Activated CD4-positive, alpha-beta T cell treated with anti-CD3 and anti-CD28 coated beads, Interleukin-2, amount 10 ng/mL, durations not matched to agents 24 days and 14 days (primary cell): ENCODE results near the gene CD274. TPM values are rescaled to one million over a fixed set of nuclear protein-coding genes. Genes with fewer than 3 reads are reported as not detected.
"Not testable (repeated sequence)": the region's sequence is repeated elsewhere in the genome, so short reads cannot be mapped to it uniquely, and the experiment has no call there.

Experiments
- DNase-seq: peaks from one replicate; pipeline ENCODE4 v3.0.0; 2022
- H3K27ac Mint-ChIP-seq: one replicate; pipeline ENCODE4 v1.8.0; 2022; ENCODE audit warnings: mild to moderate bottlenecking, mixed read lengths
- H3K27me3 Mint-ChIP-seq: one replicate; pipeline ENCODE4 v1.8.0; 2022; ENCODE audit warnings: mixed read lengths
- H3K36me3 Mint-ChIP-seq: one replicate; pipeline ENCODE4 v1.8.0; 2022; ENCODE audit warnings: low read depth, mild to moderate bottlenecking, mixed read lengths
- H3K4me1 Mint-ChIP-seq: one replicate; pipeline ENCODE4 v1.8.0; 2021; ENCODE audit warnings: mixed read lengths
- H3K4me3 Mint-ChIP-seq: one replicate; pipeline ENCODE4 v1.8.0; 2022; ENCODE audit warnings: mild to moderate bottlenecking, moderate library complexity, mixed read lengths
- H3K9me3 Mint-ChIP-seq: one replicate; pipeline ENCODE4 v1.8.0; 2021; ENCODE audit warnings: mixed read lengths
- intact Hi-C: fragments of 100-400 bp; cut with micrococcal nuclease; formaldehyde crosslinking; loops from one replicate; pipeline ENCODE4 v1.15.1; 2023
- total RNA-seq: library from RNA; stranded (reverse); gene quantifications from 2 replicates; pipeline ENCODE4 v1.2.3, GENCODE V29; 2022

Gene CD274
- total RNA-seq, 1 donor from 2014 or later: 57.6 TPM

GRCh38 chr9:5430912-5431311 lies 19.4 kb upstream of the CD274 start:
- Mint-ChIP-seq H3K4me1 (peaks cover 14% of the 10 kb centered on the region), H3K36me3 (peaks cover 50% of the 10 kb centered on the region), H3K27ac (no peak overlapping the region), H3K4me3 (no peak overlapping the region), H3K9me3 (peaks cover 6% of the 10 kb centered on the region), H3K27me3 (no peaks in the 10 kb centered on the region)
- intact Hi-C loops: loop anchor here (10.0 kb wide), 1 partner anchor 356 kb away; no protein-coding TSS in a partner anchor
- peak; percentile 46 for DNase-seq

DNA sequence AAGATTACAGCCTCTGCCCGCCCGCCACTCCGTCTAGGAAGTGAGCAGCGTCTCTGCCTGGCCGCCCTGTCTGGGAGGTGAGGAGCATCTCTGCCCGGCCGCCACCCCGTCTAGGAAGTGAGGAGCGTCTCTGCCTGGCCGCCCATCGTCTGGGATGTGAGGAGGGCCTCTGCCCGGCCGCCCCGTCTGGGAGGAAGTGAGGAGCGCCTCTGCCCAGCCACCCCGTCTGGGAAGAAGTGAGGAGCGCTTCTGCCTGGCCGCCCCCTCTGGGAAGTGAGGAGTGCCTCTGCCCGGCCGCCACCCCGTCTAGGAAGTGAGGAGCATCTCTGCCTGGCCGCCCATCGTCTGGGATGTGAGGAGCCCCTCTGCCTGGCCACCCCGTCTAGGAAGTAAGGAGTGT lies 17.5 kb upstream of the CD274 start:
- H3K9me3 Mint-ChIP-seq, H3K4me3 Mint-ChIP-seq, H3K27ac Mint-ChIP-seq, H3K27me3 Mint-ChIP-seq: not testable (repeated sequence)
- H3K4me1 Mint-ChIP-seq: peaks cover 27% of the 10 kb centered on the region
- peak; percentile 50 for DNase-seq
- intact Hi-C loops: loop anchor here (10.0 kb wide), 1 partner anchor 358 kb away; no protein-coding TSS in a partner anchor
- peaks cover 62% of the 10 kb centered on the region for H3K36me3 Mint-ChIP-seq

GRCh38 chr9:5433328-5433727 lies 17.0 kb upstream of the CD274 start:
- peak overlapping the region; percentile 41 for H3K27ac Mint-ChIP-seq
- DNase-seq, H3K27me3 Mint-ChIP-seq, H3K4me3 Mint-ChIP-seq, H3K9me3 Mint-ChIP-seq: not testable (repeated sequence)
- H3K36me3 Mint-ChIP-seq: peaks cover 61% of the 10 kb centered on the region
- intact Hi-C loops: loop anchor here (10.0 kb wide), 1 partner anchor 359 kb away; no protein-coding TSS in a partner anchor
- H3K4me1 Mint-ChIP-seq: peaks cover 32% of the 10 kb centered on the region

GRCh38 chr9:5433841-5434810 lies 16.2 kb upstream of the CD274 start:
- Mint-ChIP-seq H3K36me3 (peaks cover 63% of the 10 kb centered on the region), H3K4me1 (peaks cover 39% of the 10 kb centered on the region)
- peak; percentile 48 for DNase-seq
- not testable (repeated sequence) for H3K4me3 Mint-ChIP-seq, H3K27me3 Mint-ChIP-seq, H3K9me3 Mint-ChIP-seq, H3K27ac Mint-ChIP-seq
- intact Hi-C loops: loop anchor here (10.0 kb wide), 1 partner anchor 359 kb away; no protein-coding TSS in a partner anchor

DNA sequence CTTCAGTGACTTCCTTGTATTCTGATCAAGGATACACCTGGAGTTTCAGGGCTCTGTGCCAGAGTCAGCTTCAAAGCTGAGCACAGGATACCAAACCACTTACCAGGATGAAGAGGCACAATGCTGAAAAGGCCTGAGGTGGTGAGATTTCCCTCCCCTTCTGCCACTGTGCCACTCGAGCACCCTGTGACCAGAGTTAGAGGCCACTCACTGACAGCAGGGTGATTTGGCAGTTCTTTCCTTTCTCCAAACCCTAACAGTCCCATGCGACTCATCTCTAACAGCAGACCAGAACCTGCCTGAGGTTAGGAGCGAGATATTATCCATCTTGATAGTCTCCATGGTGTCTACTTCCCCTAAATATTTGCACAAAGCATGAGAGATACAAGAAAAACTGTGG lies 14.4 kb upstream of the CD274 start:
- H3K36me3 Mint-ChIP-seq: peaks cover 49% of the 10 kb centered on the region
- peaks cover 48% of the 10 kb centered on the region for H3K4me1 Mint-ChIP-seq
- peak; percentile 58 for DNase-seq
- H3K9me3 Mint-ChIP-seq: peaks cover 6% of the 10 kb centered on the region
- no peaks in the 10 kb centered on the region for H3K27me3 Mint-ChIP-seq
- peak overlapping the region; percentile 93 for H3K4me3 Mint-ChIP-seq
- intact Hi-C loops: loop anchor here (2.0 to 10.0 kb wide), 6 partner anchors 361 to 759 kb away; partner anchors contain the start of genes CDC37L1 and JAK2
- H3K27ac Mint-ChIP-seq: peak overlapping the region; percentile 97

DNA sequence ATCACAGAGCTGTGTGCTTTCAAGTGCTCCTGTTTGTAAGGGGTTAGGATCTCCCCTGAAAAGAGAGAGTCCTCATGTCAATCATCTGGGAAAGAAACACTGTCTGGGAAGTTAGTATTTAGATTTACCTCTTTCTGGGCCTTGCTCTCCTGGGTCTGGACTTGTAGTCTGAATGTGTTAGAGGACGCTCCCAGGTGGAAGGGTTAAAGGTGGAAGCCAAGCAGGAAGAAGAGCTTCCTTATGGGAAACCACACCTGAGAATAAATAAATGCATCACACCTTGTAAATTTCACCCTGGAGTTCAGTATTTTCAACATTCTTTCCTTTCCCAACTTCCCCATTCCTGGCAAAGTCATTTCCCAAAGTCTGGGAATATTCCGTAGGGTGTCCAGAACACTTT lies 13.9 kb upstream of the CD274 start:
- peak overlapping the region; percentile 93 for H3K4me3 Mint-ChIP-seq

GRCh38 chr9:5437254-5438216 lies 12.8 kb upstream of the CD274 start, which contains the start of gene PLGRKT:
PLGRKT (minus strand) TSS chr9:5437925; CDS start chr9:5431977, 5,948 bp downstream.
- Mint-ChIP-seq H3K4me1 (peaks cover 52% of the 10 kb centered on the region), H3K27me3 (no peaks in the 10 kb centered on the region), H3K36me3 (peaks cover 37% of the 10 kb centered on the region), H3K27ac (peak within 1 kb of the TSS; percentile 97), H3K4me3 (peak within 1 kb of the TSS; percentile 93), H3K9me3 (peaks cover 6% of the 10 kb centered on the region)
- intact Hi-C loops: loop anchor here (1.0 to 10.0 kb wide), 11 partner anchors 13 to 760 kb away; partner anchors contain the start of genes CD274, CDC37L1 and JAK2
- peak; percentile 97 for DNase-seq

More for the DNA sequence above, 13.9 kb upstream of the CD274 start:
- intact Hi-C loops: loop anchor here (2.0 to 10.0 kb wide), 6 partner anchors 362 to 759 kb away; partner anchors contain the start of genes CDC37L1 and JAK2
- Mint-ChIP-seq H3K36me3 (peaks cover 46% of the 10 kb centered on the region), H3K4me1 (peaks cover 52% of the 10 kb centered on the region), H3K27me3 (no peaks in the 10 kb centered on the region), H3K9me3 (peaks cover 6% of the 10 kb centered on the region), H3K27ac (peak overlapping the region; percentile 97)
- peak; percentile 49 for DNase-seq

DNA sequence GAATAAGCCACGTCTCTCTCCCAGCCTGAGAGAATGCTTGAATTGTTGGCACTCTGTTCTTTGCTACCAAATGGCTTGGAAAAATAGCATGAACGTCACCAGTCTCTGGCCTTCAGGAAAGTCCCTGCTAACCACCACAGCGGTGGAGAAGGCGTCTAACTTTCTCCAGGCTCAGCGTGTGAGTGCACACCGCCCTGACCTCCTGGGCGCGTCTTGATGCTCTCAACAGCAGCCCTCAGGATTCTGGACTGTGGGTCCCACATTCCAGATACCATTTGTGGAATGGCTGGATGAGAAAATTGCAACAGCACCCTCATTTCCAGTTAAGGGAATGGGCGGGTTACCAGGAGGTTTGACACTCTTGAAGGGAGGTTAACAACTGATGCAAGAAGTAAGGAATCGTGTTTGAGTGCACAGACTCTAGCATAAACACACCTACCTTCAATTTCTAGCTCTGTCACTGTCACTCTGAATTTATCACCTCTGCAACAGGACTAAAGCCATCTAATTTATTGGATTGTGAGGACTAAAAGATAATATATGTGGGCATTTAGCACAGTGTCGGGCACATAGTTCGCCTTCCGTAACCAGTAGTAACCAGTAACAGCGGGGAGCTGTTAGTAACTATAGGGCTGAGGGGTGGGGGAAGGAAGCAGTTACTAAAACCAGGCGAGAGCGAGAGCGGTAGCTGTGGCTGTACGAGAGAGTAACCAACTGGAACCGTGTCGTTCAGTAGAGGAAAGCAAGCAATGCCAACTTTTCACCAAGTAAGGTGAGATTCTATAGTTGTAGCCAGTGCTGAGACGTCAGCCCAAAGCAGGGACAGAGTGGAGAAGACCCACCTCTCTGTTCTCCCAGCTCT lies 11.8 kb upstream of the CD274 start:
- intact Hi-C loops: loop anchor here (5.0 to 10.0 kb wide), 5 partner anchors 364 to 761 kb away; partner anchors contain the start of gene CDC37L1
- H3K27ac Mint-ChIP-seq: peak overlapping the region; percentile 97
- peaks cover 29% of the 10 kb centered on the region for H3K36me3 Mint-ChIP-seq
- no peaks in the 10 kb centered on the region for H3K27me3 Mint-ChIP-seq
- H3K4me1 Mint-ChIP-seq: peaks cover 55% of the 10 kb centered on the region
- peaks cover 6% of the 10 kb centered on the region for H3K9me3 Mint-ChIP-seq
- peak; percentile 88 for DNase-seq
- peak overlapping the region; percentile 93 for H3K4me3 Mint-ChIP-seq

DNA sequence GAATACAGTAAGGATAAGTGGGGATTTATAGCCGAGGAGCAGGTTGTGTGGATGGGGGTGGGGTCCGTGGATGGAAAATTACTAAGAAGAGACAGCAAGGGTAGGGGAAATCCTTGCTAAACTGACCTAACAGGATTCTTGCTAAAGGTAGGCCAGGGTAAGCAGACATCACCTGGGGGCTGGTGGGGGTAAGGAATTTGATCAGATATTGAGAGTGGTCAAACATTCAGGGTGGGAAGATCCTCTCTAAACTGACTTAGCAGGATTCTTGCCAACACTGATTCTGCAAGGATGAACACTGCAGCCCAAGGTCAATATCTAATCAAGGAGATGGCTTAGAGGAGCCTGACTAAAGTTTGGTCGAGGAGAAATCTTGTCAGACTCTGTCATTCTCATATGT lies 9.9 kb upstream of the CD274 start:
- Mint-ChIP-seq H3K36me3 (peaks cover 19% of the 10 kb centered on the region), H3K27ac (peak overlapping the region; percentile 5), H3K9me3 (peaks cover under 1% of the 10 kb centered on the region), H3K27me3 (no peaks in the 10 kb centered on the region), H3K4me1 (peaks cover 56% of the 10 kb centered on the region), H3K4me3 (no peak overlapping the region)
- peak; percentile 51 for DNase-seq
- intact Hi-C loops: no loop called here

GRCh38 chr9:5441043-5441442 lies 9.3 kb upstream of the CD274 start:
- peak; percentile 55 for DNase-seq
- H3K4me1 Mint-ChIP-seq: peaks cover 50% of the 10 kb centered on the region
- no peak overlapping the region for H3K4me3 Mint-ChIP-seq
- H3K9me3 Mint-ChIP-seq: no peaks in the 10 kb centered on the region
- peaks cover 13% of the 10 kb centered on the region for H3K36me3 Mint-ChIP-seq
- no peaks in the 10 kb centered on the region for H3K27me3 Mint-ChIP-seq
- intact Hi-C loops: no loop called here
- H3K27ac Mint-ChIP-seq: peak overlapping the region; percentile 62

DNA sequence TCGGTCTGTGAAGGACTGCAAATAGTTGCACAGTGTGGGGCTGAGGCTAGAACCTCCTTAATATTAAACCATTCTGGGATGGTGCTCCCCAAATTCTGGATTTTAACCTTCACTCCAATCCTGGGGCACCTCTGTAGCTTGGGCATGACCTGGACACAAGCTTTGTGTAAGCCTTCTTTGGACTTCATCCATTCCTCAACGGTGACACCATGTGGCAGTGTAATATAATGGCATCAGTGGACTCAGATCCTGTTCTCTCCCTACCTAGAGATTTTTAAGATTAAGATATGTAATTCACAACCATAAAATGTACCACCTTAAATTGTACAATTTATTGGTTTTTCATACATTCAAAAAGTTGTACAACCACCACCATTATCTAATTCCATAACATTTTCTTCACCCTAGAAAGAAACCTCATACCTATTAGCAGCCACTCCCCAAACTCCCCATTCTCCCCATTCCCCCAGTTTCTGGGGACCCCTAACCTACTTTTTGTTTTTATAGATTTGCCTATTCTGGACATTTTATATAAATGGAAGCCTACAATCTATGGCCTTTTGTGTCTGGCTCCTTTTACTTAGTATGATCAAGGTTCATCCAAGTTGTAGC lies 7.8 kb upstream of the CD274 start:
- intact Hi-C loops: loop anchor here (1.0 kb wide), 1 partner anchor 256 kb away; no protein-coding TSS in a partner anchor
- peaks cover 54% of the 10 kb centered on the region for H3K4me1 Mint-ChIP-seq
- peaks cover 2% of the 10 kb centered on the region for H3K36me3 Mint-ChIP-seq
- H3K27ac Mint-ChIP-seq: no peak overlapping the region
- H3K9me3 Mint-ChIP-seq: peaks cover 6% of the 10 kb centered on the region
- no peak overlapping the region for H3K4me3 Mint-ChIP-seq
- H3K27me3 Mint-ChIP-seq: no peaks in the 10 kb centered on the region
- DNase-seq: peak; percentile 80

GRCh38 chr9:5443850-5444249 lies 6.5 kb upstream of the CD274 start:
- peak; percentile 44 for DNase-seq

More at GRCh38 chr9:5443850-5444249, 6.5 kb upstream of the CD274 start:
- H3K27ac Mint-ChIP-seq: no peak overlapping the region
- intact Hi-C loops: no loop called here
- H3K36me3 Mint-ChIP-seq: no peaks in the 10 kb centered on the region
- H3K9me3 Mint-ChIP-seq: peaks cover 6% of the 10 kb centered on the region
- no peaks in the 10 kb centered on the region for H3K27me3 Mint-ChIP-seq
- H3K4me3 Mint-ChIP-seq: no peak overlapping the region
- peaks cover 56% of the 10 kb centered on the region for H3K4me1 Mint-ChIP-seq
